WI38 (cell line): ENCODE data around the gene NELL1.

ENCODE experiments used
- H3K4me3 ChIP-seq: 2 replicates; pipeline ENCODE4 v1.5.1; 2011; ENCODE audit warnings: low read depth, mild to moderate bottlenecking, control low read depth, low read length
- TF ChIP-seq, protein P1 (sequence below): IDR thresholded peaks from 2 replicates; pipeline ENCODE4 v1.5.1; 2012; ENCODE audit warnings: low read depth, mild to moderate bottlenecking, control low read depth, low read length

The NELL1 gene

DNA sequence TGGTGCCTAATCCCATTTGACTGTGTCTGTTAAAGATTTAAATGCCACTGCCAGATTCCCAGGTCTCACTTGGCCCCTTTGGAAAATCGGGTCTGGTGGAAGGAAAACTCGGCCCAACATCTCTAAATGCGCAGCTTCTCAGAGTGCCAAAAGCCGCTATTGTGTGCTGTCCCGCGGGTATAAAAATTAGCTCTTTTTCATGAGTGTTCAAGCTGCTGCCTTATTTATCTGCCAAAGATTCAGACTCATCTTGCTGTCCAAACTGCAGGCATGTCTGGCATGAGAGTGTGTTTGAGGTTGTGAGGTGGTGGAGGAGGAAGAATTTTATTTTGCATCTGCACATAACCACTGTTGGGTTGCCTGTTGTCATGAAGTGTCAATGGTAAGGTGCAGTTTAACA, 91.4 kb downstream of the NELL1 start:
- TF ChIP-seq, protein P1, sequence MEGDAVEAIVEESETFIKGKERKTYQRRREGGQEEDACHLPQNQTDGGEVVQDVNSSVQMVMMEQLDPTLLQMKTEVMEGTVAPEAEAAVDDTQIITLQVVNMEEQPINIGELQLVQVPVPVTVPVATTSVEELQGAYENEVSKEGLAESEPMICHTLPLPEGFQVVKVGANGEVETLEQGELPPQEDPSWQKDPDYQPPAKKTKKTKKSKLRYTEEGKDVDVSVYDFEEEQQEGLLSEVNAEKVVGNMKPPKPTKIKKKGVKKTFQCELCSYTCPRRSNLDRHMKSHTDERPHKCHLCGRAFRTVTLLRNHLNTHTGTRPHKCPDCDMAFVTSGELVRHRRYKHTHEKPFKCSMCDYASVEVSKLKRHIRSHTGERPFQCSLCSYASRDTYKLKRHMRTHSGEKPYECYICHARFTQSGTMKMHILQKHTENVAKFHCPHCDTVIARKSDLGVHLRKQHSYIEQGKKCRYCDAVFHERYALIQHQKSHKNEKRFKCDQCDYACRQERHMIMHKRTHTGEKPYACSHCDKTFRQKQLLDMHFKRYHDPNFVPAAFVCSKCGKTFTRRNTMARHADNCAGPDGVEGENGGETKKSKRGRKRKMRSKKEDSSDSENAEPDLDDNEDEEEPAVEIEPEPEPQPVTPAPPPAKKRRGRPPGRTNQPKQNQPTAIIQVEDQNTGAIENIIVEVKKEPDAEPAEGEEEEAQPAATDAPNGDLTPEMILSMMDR, result no peak
- H3K4me3 ChIP-seq, result no peak overlapping the region

DNA sequence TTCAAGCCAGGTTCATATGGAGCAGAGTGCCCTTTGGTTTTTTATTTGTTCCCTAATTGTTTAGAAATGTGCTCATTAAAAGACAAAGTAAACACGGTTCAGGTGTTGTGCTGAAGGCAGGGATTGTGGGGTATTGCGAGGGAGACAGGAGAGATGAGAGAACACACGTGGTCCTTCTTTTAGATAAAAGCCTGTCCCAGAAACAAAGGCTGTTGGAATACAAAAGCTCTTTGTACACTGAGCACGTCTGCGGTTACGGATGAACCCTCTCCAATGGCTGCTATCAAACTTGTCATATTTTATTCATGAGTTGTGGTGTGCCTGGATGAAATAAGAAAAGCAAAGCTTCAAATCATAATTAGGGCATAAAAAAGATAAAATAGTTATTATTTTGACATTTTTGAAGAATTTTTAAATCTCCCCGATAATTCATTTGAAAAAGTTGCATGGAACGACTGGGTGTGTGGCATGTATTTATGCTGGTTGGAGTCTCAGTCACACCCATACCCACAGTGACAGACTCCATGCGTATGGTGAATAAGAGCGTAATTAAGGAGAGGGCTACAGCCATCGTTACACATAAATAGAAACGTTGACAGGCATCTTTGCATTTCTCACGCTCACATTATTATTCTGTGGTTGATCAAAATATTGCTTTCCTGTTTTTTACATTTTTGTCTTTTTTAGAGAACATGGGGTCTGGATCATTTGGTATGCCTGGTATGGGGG, 92.9 kb downstream of the NELL1 start:
- no peak overlapping the region for H3K4me3 ChIP-seq
- TF ChIP-seq, protein P1, result no peak

DNA sequence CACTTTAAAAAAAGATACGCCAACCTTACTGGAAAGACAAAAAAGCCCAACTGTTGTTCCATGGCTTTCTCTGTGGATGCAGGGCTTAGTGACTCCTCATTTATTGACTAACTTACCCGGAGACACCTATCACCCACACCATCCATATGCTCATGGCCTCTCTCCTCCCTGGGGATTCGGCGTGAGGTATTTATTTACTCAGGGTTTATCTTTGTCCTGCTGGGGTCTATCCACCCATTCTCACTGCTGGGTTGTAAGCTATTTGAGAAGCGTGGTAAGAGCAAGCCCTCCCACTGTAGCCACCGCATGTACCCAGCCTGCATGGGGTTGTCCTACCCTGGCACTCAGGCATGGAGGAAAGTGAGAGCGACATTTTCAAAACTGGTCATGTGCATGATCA, 93.6 kb downstream of the NELL1 start:
- no peak overlapping the region for H3K4me3 ChIP-seq
- TF ChIP-seq, protein P1, result no peak

GRCh38 chr11:20770414-20770946, 101.1 kb downstream of the NELL1 start:
- no peak overlapping the region for H3K4me3 ChIP-seq
- TF ChIP-seq, protein P1, result no peak

DNA sequence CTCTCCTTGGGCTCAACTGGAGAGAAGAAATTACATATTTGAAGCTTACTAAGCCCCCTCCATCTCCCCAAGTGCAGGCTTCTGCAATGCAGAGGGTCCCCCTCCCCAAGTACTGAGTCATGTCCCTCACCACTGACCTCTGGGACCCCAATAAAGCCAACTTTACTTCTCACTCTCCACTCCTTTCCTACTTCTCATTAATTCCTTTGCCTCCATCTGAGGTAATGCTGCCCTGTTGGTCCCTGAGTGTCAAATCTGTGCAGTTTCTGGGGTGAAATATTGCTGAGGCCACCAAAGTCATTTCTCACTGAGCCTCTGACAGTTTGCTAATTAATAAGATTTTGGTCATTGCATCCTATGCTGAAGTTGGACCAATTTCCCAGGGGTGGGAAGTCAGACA, 101.6 kb downstream of the NELL1 start:
- TF ChIP-seq, protein P1, result no peak
- no peak overlapping the region for H3K4me3 ChIP-seq

DNA sequence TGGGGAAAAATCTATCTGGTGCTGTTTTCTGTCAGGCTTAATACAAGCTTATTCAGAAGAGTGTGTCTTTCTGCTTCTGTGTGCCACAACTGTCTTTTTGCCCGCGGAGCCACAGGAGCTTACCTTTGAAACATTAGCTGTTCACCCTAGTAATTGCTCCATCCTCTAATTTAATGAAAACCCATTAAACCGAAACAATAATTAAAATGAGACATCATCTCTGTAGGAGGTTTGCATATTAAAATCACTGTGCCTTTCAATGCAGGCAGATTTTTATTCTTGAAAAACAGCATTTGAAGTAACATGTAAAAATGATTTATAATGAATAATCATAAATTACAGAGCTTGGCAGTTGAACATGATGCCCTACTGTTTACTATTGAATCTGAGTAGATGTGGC, 102.3 kb downstream of the NELL1 start:
- no peak overlapping the region for H3K4me3 ChIP-seq
- TF ChIP-seq, protein P1, result no peak

DNA sequence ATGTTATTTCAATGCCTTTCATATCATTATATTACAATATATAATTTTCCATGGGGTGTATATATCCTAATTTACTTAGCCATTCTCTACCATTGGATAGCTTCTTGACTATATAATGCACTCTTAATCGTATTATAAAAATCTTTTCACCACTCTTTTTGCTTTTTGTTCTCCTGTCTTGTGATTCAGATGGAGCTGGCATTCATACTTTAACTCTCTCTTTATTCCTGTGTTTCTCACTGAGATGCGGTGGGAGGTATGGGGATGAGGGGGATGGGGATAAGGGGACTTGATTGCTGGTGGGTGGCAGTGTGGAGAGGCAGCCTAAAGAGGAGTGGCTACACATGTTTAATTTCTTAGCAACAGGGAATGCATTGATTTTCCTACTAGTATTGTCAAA, 105.9 kb downstream of the NELL1 start:
- TF ChIP-seq, protein P1, result no peak

More for the DNA sequence above, 105.9 kb downstream of the NELL1 start:
- H3K4me3 ChIP-seq, result no peak overlapping the region
